ENCODE data around the gene CCHCR1.

CCHCR1 gene

GRCh38 chr6:31126396-31127175 lies 31.0 kb downstream of the CCHCR1 start:
- no peak for DNase-seq

- no peak for DNase-seq
Measured at GRCh38 chr6:31125586-31126363, 31.8 kb downstream of the CCHCR1 start.

- DNase-seq, result no peak
Measured at GRCh38 chr6:31125162-31125561, 32.4 kb downstream of the CCHCR1 start.

- DNase-seq, result no peak
Measured at GRCh38 chr6:31122791-31123706, 34.6 kb downstream of the CCHCR1 start.

GRCh38 chr6:31121131-31121790 lies 36.3 kb downstream of the CCHCR1 start:
- no peak for DNase-seq

GRCh38 chr6:31120151-31120915 lies 37.3 kb downstream of the CCHCR1 start, which contains the start of gene CDSN:
CDSN (minus strand) TSS chr6:31120446; CDS start chr6:31120419, 27 bp downstream.
- no peak for DNase-seq

GRCh38 chr6:31118178-31118577 lies 39.4 kb downstream of the CCHCR1 start:
- DNase-seq, result no peak

GRCh38 chr6:31116661-31117385 lies 40.8 kb downstream of the CCHCR1 start:
- DNase-seq, result no peak

- no peak for DNase-seq
Measured at GRCh38 chr6:31115941-31116560, 41.6 kb downstream of the CCHCR1 start.

GRCh38 chr6:31114970-31115849 lies 42.4 kb downstream of the CCHCR1 start:
- DNase-seq, result no peak

GRCh38 chr6:31114541-31114878 lies 43.1 kb downstream of the CCHCR1 start, which contains the start of gene PSORS1C1:
PSORS1C1 (plus strand) TSS chr6:31114800; CDS start chr6:31129633, 14,833 bp downstream.
- DNase-seq, result no peak

- no peak for DNase-seq
Measured at GRCh38 chr6:31113861-31114540, 43.6 kb downstream of the CCHCR1 start.

- no peak for DNase-seq
Measured at GRCh38 chr6:31112478-31112877, 45.1 kb downstream of the CCHCR1 start, which contains the start of gene C6orf15. C6orf15 (minus strand) TSS chr6:31112575; CDS start chr6:31112555, 20 bp downstream.

- DNase-seq, result no peak
Measured at GRCh38 chr6:31111712-31112111, 45.9 kb downstream of the CCHCR1 start.

- no peak for DNase-seq
Measured at GRCh38 chr6:31110825-31111582, 46.6 kb downstream of the CCHCR1 start.

GRCh38 chr6:31107052-31107451 lies 50.5 kb downstream of the CCHCR1 start:
- DNase-seq, result no peak

- no peak for DNase-seq
Measured at GRCh38 chr6:31103136-31103535, 54.5 kb downstream of the CCHCR1 start.

GRCh38 chr6:31098449-31098938 lies 59.1 kb downstream of the CCHCR1 start:
- no peak for DNase-seq

Measured in activated gamma-delta T cell (primary cell).